ENCODE data around the gene ABRACL.

GRCh38 chr6:139003751-139004150, 24.8 kb upstream of the ABRACL start:
- no peak for TF ChIP-seq POLR2AphosphoS5 (IDR thresholded peaks at IDR 0.05; ENCODE audit: low read depth)
- no peak for TF ChIP-seq EZH2 (IDR thresholded peaks at IDR 0.05; ENCODE audit: low read depth, unreplicated experiment)
- TF ChIP-seq CTCF (conservative IDR thresholded peaks at IDR 0.05; ENCODE audit: low read depth in 2 of 2), result no peak
- TF ChIP-seq CREB1 (CRISPR knock-in tag; IDR thresholded peaks at IDR 0.05; ENCODE audit: low read depth), result no peak
- no peak for TF ChIP-seq REST (IDR thresholded peaks at IDR 0.05; ENCODE audit: unreplicated experiment)
- TF ChIP-seq EZH2phosphoT487 (IDR thresholded peaks at IDR 0.05; ENCODE audit: unreplicated experiment), result no peak

All from GM23338 (cell line).